RWPE1 (cell line): ENCODE data around the gene RALGPS2.
"Not testable (repeated sequence)": the region's sequence is repeated elsewhere in the genome, so short reads cannot be mapped to it uniquely, and the experiment has no call there.

ENCODE experiments used
- CTCF ChIA-PET: fragments of 350-600 bp; sonication (Branson Sonifier 250); formaldehyde crosslinking; extraction: SDS; loops from one replicate; lab custom pipeline; 2021; lab: Yijun Ruan, JAX
- POLR2A ChIA-PET: fragments of 400-600 bp; formaldehyde crosslinking; extraction: SDS; loops from one replicate; lab custom pipeline; 2020; ENCODE audit warnings: antibody characterized with exemption; ENCODE audit not compliant: low non-redundant PET; lab: Yijun Ruan, JAX
- DNase-seq: peaks from one replicate; pipeline ENCODE4 v3.0.0; 2012; ENCODE audit warnings: low spot score
- H3K27ac ChIP-seq: fragments of 450-650 bp; 2 replicates; pipeline ENCODE4 v1.5.1; 2017
- TF ChIP-seq, protein P1 (sequence below): fragments of 450-650 bp; conservative IDR thresholded peaks from 2 replicates; pipeline ENCODE4 v1.5.1; 2017; ENCODE audit warnings: low read depth, mild to moderate bottlenecking

RALGPS2 gene

DNA sequence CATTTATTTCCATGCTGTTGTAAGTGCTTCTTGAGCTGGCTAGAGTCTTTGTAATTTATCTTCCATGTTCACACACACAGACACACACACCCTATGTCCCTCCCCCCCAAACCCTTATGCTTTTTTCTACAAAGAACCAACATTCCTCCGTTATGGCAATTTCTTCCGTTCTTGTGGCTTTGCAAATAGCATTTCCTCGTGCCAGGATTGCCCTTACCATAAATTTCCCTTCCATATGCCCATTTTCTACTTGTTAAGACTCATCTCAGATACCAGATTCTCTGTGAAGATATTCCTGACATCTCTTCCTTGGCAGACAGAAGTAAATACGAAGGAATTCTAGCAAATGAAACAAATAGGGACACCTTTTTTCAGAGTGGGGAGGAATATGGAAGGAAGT lies 26.0 kb downstream of the RALGPS2 start:
- POLR2A ChIA-PET = no interaction called here

DNA sequence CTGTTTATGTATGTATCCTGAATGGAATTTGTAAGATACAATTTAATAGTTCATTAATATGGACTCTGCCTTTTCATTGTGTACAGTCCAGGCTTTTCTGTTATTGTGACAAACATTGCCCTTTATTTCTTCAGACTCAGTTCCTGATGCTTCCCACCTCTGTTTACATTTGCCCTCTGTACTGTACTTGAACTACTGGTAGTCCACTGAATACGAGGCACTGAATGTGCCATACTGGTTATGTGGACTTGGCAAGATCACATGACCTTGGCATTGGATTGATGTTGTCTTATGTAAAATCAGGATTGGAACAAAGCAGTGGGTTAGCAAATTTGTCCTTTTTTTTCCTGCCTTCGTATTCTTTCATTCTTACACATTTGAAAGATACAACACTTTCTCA lies 27.8 kb downstream of the RALGPS2 start:
- POLR2A ChIA-PET = no interaction called here
- TF ChIP-seq, protein P1, sequence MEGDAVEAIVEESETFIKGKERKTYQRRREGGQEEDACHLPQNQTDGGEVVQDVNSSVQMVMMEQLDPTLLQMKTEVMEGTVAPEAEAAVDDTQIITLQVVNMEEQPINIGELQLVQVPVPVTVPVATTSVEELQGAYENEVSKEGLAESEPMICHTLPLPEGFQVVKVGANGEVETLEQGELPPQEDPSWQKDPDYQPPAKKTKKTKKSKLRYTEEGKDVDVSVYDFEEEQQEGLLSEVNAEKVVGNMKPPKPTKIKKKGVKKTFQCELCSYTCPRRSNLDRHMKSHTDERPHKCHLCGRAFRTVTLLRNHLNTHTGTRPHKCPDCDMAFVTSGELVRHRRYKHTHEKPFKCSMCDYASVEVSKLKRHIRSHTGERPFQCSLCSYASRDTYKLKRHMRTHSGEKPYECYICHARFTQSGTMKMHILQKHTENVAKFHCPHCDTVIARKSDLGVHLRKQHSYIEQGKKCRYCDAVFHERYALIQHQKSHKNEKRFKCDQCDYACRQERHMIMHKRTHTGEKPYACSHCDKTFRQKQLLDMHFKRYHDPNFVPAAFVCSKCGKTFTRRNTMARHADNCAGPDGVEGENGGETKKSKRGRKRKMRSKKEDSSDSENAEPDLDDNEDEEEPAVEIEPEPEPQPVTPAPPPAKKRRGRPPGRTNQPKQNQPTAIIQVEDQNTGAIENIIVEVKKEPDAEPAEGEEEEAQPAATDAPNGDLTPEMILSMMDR = no peak
- no peak overlapping the region for H3K27ac ChIP-seq
- no peak for DNase-seq
- CTCF ChIA-PET = interaction anchor here (0.6 to 1.4 kb wide), 3 partner anchors 127 to 214 kb away, joined by 3 to 6 read pairs (median 4); no protein-coding TSS in a partner anchor

More for the DNA sequence above, 26.0 kb downstream of the RALGPS2 start:
- no peak overlapping the region for H3K27ac ChIP-seq
- DNase-seq = no peak
- TF ChIP-seq, protein P1 = no peak
- CTCF ChIA-PET = interaction anchor here (0.8 kb wide), 1 partner anchor 83 kb away, joined by 3 read pairs; no protein-coding TSS in a partner anchor

DNA sequence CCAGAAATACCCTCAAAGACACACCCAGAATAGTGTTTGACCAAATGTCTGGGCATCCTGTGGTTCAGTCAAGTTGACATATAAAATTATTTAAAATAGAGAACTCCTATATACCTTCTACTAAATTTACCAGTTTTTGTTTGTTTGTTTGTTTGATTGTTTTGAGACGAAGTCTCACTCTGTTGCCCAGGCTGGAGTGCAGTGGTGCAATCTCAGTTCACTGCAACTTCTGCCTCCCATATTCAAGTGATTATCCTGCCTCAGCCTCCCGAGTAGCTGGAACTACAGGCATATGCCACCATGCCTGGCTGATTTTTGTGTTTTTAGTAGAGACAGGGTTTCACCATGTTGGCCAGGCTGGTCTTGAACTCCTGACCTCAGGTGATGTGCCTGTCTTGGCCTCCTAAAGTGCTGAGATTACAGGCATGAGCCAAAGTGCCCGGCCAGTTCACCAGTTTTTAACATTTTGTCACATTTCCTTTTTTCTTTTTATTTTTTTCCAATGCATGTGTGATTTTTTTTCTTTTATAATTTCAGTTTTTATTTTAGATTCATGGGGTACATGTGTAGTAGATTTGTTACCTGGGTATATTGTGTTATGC lies 29.7 kb downstream of the RALGPS2 start:
- CTCF ChIA-PET, POLR2A ChIA-PET, DNase-seq, H3K27ac ChIP-seq: not testable (repeated sequence)

DNA sequence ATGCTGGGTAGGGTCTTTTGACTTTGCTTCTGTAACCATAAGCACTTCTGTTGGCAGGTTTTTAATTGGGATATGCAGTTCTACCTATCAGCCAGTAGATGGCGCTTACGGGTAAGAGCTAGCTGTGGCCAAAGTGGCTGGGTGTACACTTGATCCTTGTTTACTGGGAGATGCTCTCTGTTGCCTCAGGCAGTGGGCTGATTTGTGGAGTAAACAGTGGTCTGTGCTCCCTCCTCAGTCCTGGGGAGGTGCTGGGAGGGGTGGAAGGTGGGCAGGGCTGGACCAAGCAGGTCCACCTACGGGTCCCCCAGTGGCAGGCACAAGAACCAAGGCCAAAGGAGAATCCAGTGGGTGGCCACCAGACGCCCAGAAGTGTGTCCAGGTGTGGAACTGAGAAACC lies 43.4 kb downstream of the RALGPS2 start:
- no peak overlapping the region for H3K27ac ChIP-seq
- DNase-seq = no peak
- ChIA-PET CTCF (interaction anchor here (0.6 kb wide), 2 partner anchors 235 to 516 kb away, joined by 3 to 5 read pairs; no protein-coding TSS in a partner anchor), POLR2A (no interaction called here)
- TF ChIP-seq, protein P1 = peak; percentile 70

DNA sequence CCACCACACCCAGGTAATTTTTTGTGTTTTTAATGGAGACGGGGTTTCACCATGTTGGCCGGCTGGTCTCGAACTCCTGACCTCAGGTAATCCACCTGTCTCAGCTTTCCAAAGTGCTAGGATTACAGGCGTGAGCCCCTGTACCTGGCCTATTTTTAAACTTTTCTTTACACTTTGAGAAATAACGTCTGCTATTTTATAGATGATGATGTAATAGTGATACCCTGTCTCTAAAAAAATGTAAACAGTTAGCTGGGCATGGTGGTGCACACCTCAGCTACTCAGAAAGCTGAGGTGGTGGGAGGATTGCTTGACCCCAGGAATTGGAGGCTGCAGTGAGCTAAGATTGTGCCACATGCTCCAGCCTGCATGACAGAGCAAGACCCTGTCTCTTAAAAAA lies 47.9 kb downstream of the RALGPS2 start:
- DNase-seq = no peak
- TF ChIP-seq, protein P1 = no peak
- POLR2A ChIA-PET = no interaction called here
- H3K27ac ChIP-seq = no peak overlapping the region
- CTCF ChIA-PET = interaction anchor here (0.6 to 0.7 kb wide), 2 partner anchors 42 to 303 kb away, joined by 4 read pairs; no protein-coding TSS in a partner anchor

DNA sequence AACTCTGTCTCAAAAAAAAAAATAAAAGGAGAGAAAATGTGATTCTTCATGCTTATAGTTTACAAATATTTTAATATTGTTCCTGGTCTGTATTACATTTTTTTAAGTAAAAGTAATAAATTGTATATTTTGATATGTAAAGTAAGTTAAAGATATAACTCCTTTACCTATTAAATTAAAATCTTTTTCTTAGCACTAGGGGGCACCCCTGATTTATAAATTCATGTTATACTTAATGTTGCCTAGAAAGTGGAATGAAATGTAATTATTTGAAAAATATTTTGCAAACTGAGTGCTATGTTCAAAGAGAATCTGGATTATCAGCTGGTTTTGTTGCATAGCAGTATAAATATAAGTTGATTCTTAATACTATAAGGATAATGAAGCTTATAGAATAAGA lies 49.2 kb downstream of the RALGPS2 start:
- DNase-seq = peak; percentile 7
- H3K27ac ChIP-seq = no peak overlapping the region
- ChIA-PET CTCF (interaction anchor here (0.7 to 1.3 kb wide), 4 partner anchors 46 to 229 kb away, joined by 3 to 6 read pairs (median 3); no protein-coding TSS in a partner anchor), POLR2A (no interaction called here)
- TF ChIP-seq, protein P1 = peak; percentile 43

DNA sequence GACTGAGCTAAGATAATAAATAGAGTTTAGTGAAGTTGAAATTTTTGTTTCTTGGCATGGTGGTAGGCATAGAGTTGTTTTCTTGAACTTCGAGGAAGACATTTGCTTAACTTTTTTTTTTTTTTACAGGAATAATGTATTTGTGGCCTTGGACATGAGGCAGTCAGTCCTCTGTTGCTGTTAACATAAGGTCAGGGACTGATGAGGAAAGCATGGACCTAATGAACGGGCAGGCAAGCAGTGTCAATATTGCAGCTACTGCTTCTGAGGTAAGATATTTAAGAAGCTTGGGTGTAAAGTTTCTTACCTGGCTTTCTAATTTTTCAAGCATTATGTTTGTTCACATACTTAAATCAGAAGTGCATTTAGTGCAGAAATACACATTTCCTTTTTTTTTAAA lies 51.5 kb downstream of the RALGPS2 start:
- ChIA-PET CTCF (interaction anchor here (0.7 kb wide), 1 partner anchor 1038 kb away, joined by 10 read pairs; no protein-coding TSS in a partner anchor), POLR2A (no interaction called here)
- no peak overlapping the region for H3K27ac ChIP-seq
- TF ChIP-seq, protein P1 = no peak
- no peak for DNase-seq
